Mesenchymal stem cell (in vitro differentiated cells and primary cell): Measurements from ENCODE around the gene ACAT2.

Source experiments
- DNase-seq: peaks from one replicate; pipeline ENCODE4 v3.0.0-alpha.2; 2013
- H2AFZ ChIP-seq: one replicate; pipeline ENCODE4 v1.6.1; 2013; ENCODE audit warnings: low read depth, mild to moderate bottlenecking, control low read depth, inconsistent platforms, low read length, moderate library complexity
- H2AK5ac ChIP-seq: 2 replicates; pipeline ENCODE4 v1.6.1; 2013; ENCODE audit warnings: low read length, moderate library complexity, mild to moderate bottlenecking, inconsistent platforms; ENCODE audit not compliant: severe bottlenecking
- H2BK120ac ChIP-seq: one replicate; pipeline ENCODE4 v1.6.1; 2013; ENCODE audit warnings: low read depth, mild to moderate bottlenecking, inconsistent platforms, low read length, moderate library complexity
- H2BK12ac ChIP-seq, 2 experiments: one replicate each; pipeline ENCODE4 v1.6.1; 2013; ENCODE audit warnings: inconsistent platforms in 2 of 2, low read length in 2 of 2, mild to moderate bottlenecking in 2 of 2, moderate library complexity in 2 of 2, control low read depth in 1 of 2
- H2BK15ac ChIP-seq: one replicate; pipeline ENCODE4 v1.6.1; 2013; ENCODE audit warnings: mild to moderate bottlenecking, low read depth, inconsistent platforms; ENCODE audit not compliant: poor library complexity, severe bottlenecking
- H2BK5ac ChIP-seq: 2 replicates; pipeline ENCODE4 v1.6.1; 2013; ENCODE audit warnings: low read depth, mild to moderate bottlenecking, low read length, control low read depth, inconsistent platforms; ENCODE audit not compliant: poor library complexity, severe bottlenecking
- H3K14ac ChIP-seq, 2 experiments: one replicate each; pipeline ENCODE4 v1.6.1; 2013; ENCODE audit warnings: inconsistent platforms in 2 of 2, low read length in 2 of 2, control low read depth in 1 of 2, mild to moderate bottlenecking in 1 of 2, moderate library complexity in 1 of 2
- H3K18ac ChIP-seq, 2 experiments: one replicate each; pipeline ENCODE4 v1.6.1; 2013; ENCODE audit warnings: inconsistent platforms in 2 of 2, low read length in 2 of 2, control low read depth in 1 of 2, low read depth in 1 of 2, mild to moderate bottlenecking in 1 of 2
- H3K23ac ChIP-seq, 2 experiments: one replicate each; pipeline ENCODE4 v1.6.1; 2013; ENCODE audit warnings: inconsistent platforms in 2 of 2, low read length in 2 of 2, mild to moderate bottlenecking in 2 of 2, moderate library complexity in 2 of 2, control low read depth in 1 of 2
- H3K27ac ChIP-seq: 2 replicates; pipeline ENCODE4 v1.5.1; 2013; ENCODE audit warnings: mild to moderate bottlenecking, moderate library complexity, low read length, control low read depth, inconsistent platforms; ENCODE audit not compliant: poor library complexity, severe bottlenecking
- H3K27me3 ChIP-seq, 2 experiments: 2 replicates each; pipeline versions ENCODE4 v1.6.1 to v1.7.0; 2013; ENCODE audit warnings: low read length in 2 of 2, mild to moderate bottlenecking in 2 of 2, moderate library complexity in 2 of 2, control low read depth in 1 of 2, inconsistent platforms in 1 of 2; ENCODE audit not compliant: control insufficient read depth in 1 of 2, insufficient read depth in 1 of 2
- H3K36me3 ChIP-seq, 2 experiments: 2 replicates each; pipeline versions ENCODE4 v1.6.1 to v1.7.0; 2013; ENCODE audit warnings: low read length in 2 of 2, control low read depth in 1 of 2, inconsistent platforms in 1 of 2, low read depth in 1 of 2, mild to moderate bottlenecking in 1 of 2; ENCODE audit not compliant: insufficient read depth in 2 of 2, control insufficient read depth in 1 of 2
- H3K4ac ChIP-seq, 2 experiments: one replicate each; pipeline ENCODE4 v1.6.1; 2013; ENCODE audit warnings: inconsistent platforms in 2 of 2, low read length in 2 of 2, mild to moderate bottlenecking in 2 of 2, moderate library complexity in 2 of 2, control low read depth in 1 of 2, low read depth in 1 of 2
- H3K4me1 ChIP-seq: 2 replicates; pipeline ENCODE4 v1.6.1; 2013; ENCODE audit warnings: low read depth, low read length, control low read depth; ENCODE audit not compliant: control insufficient read depth, insufficient read depth
- H3K4me2 ChIP-seq: 2 replicates; pipeline ENCODE4 v1.6.1; 2013; ENCODE audit warnings: low read length, mild to moderate bottlenecking, inconsistent platforms; ENCODE audit not compliant: poor library complexity, severe bottlenecking
- H3K4me3 ChIP-seq, 2 experiments: 2 replicates each; pipeline versions ENCODE4 v1.5.1 to v1.7.0; 2013; ENCODE audit warnings: low read length in 2 of 2, mild to moderate bottlenecking in 2 of 2, control low read depth in 1 of 2, low read depth in 1 of 2; ENCODE audit not compliant: insufficient read depth in 1 of 2
- H3K79me1 ChIP-seq: replicated peaks from 2 replicates; pipeline ENCODE4 v1.6.1; 2013; ENCODE audit warnings: mild to moderate bottlenecking, control low read depth, low read length, inconsistent platforms; ENCODE audit not compliant: poor library complexity, severe bottlenecking
- H3K9ac ChIP-seq: 2 replicates; pipeline ENCODE4 v1.7.0; 2013; ENCODE audit warnings: mild to moderate bottlenecking, low read length, moderate library complexity
- H3K9me3 ChIP-seq: 2 replicates; pipeline ENCODE4 v1.7.0; 2013; ENCODE audit warnings: mild to moderate bottlenecking, low read length; ENCODE audit not compliant: control insufficient read depth
- H4K8ac ChIP-seq: one replicate; pipeline ENCODE4 v1.6.1; 2013; ENCODE audit warnings: inconsistent platforms, mild to moderate bottlenecking, low read length, moderate library complexity
- H4K91ac ChIP-seq: one replicate; pipeline ENCODE4 v1.6.1; 2013; ENCODE audit warnings: mild to moderate bottlenecking, low read length, inconsistent platforms
- WGBS: methylation state at CpG from one replicate; pipeline ENCODE4 v1.1.7; 2013; ENCODE audit warnings: mixed read lengths; 5-methylcytosine and 5-hydroxymethylcytosine counted together

ACAT2 gene

DNA sequence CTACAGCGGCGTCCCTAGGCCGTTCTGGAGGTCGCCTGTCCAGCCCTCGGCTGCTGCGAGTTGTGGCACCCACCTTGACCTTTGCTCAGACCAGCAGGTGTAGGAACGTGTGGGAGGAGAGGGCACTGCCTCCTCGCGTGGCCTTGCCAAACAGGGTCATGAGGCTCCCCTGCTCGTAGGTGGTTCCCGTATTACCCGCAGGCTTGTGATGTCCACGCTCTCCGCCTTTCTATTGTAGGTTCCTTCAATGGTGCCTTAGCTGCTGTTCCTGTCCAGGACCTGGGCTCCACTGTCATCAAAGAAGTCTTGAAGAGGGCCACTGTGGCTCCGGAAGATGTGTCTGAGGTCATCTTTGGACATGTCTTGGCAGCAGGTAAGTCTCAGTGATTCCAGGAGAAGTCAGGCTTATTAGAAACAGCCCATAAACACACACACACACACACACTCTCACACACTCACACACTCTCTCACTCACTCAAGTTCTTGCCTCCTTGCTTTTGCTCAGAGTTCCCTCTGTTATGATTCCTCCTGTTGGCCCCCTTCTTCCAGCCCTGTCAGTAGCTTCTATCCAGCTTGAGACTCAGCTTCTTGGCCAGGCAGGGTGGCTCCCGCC is 942 bp downstream of the ACAT2 start:
- peak; percentile 30 for DNase-seq
- H3K18ac ChIP-seq, result peak overlapping the region in 1 of 2 experiments; percentile 52
- peak overlapping the region in 1 of 2 experiments; percentile 46 for H3K14ac ChIP-seq
- peaks cover 23% of the 10 kb centered on the region for H3K4me1 ChIP-seq
- H2BK120ac ChIP-seq, result no peak overlapping the region
- peak overlapping the region; percentile 1 to 57 for H3K4ac ChIP-seq
- no peak overlapping the region for H2BK5ac ChIP-seq
- H2BK15ac ChIP-seq, result no peak overlapping the region
- no peak overlapping the region for H2AK5ac ChIP-seq
- peak overlapping the region in 1 of 2 experiments; percentile 47 for H2BK12ac ChIP-seq
- no peak overlapping the region for H2AFZ ChIP-seq
- H3K27me3 ChIP-seq, result no peaks in the 10 kb centered on the region
- H3K4me2 ChIP-seq, result peak overlapping the region; percentile 45
- H3K27ac ChIP-seq, result peak overlapping the region; percentile 43
- no peak overlapping the region for H4K8ac ChIP-seq
- H3K79me1 ChIP-seq, result peaks cover 18% of the 10 kb centered on the region
- no peak overlapping the region for H3K23ac ChIP-seq
- WGBS, result 45% methylated on average over 16 of the region's 16 CpGs
- no peaks in the 10 kb centered on the region for H3K9me3 ChIP-seq
- peak overlapping the region; percentile 91 to 92 for H3K4me3 ChIP-seq
- H3K9ac ChIP-seq, result peak overlapping the region; percentile 94
- peaks cover 32 to 62% of the 10 kb centered on the region in 2 experiments for H3K36me3 ChIP-seq
- H4K91ac ChIP-seq, result no peak overlapping the region

DNA sequence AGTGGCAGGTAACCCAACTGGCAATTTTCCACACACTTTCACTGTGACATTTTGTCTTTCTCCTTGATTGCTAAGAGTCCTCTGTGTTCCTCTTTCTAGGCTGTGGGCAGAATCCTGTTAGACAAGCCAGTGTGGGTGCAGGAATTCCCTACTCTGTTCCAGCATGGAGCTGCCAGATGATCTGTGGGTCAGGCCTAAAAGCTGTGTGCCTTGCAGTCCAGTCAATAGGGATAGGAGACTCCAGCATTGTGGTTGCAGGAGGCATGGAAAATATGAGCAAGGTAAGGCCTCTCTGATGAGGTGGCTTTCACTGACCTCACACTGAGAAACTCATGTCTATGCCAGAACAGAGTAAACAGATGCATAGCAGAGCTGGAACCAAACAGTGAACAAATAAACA is 5.1 kb downstream of the ACAT2 start:
- H3K4me1 ChIP-seq, result peaks cover 11% of the 10 kb centered on the region
- no peaks in the 10 kb centered on the region for H3K9me3 ChIP-seq
- H2AFZ ChIP-seq, result no peak overlapping the region

GRCh38 chr6:159769470-159769869 is 7.6 kb downstream of the ACAT2 start:
- H2BK15ac ChIP-seq, result no peak overlapping the region
- H3K9ac ChIP-seq, result no peak overlapping the region

More for the DNA sequence above, 5.1 kb downstream of the ACAT2 start:
- Histone ChIP-seq H3K9ac (no peak overlapping the region), H3K27me3 (no peaks in the 10 kb centered on the region), H3K23ac (peak overlapping the region in 1 of 2 experiments; percentile 89), H2BK12ac (no peak overlapping the region), H3K14ac (no peak overlapping the region), H3K4ac (no peak overlapping the region), H3K79me1 (peaks cover 24% of the 10 kb centered on the region), H3K4me2 (no peak overlapping the region), H3K4me3 (no peak overlapping the region), H2BK15ac (no peak overlapping the region), H2AK5ac (no peak overlapping the region), H3K18ac (no peak overlapping the region), H2BK5ac (no peak overlapping the region), H3K27ac (no peak overlapping the region), H4K91ac (no peak overlapping the region), H3K36me3 (peaks cover 33 to 82% of the 10 kb centered on the region in 2 experiments), H2BK120ac (no peak overlapping the region), H4K8ac (no peak overlapping the region)
- DNase-seq, result peak; percentile 77

GRCh38 chr6:159772196-159772595 is 10.4 kb downstream of the ACAT2 start:
- no peak overlapping the region for H2BK120ac ChIP-seq
- H3K4me2 ChIP-seq, result no peak overlapping the region
- H3K9me3 ChIP-seq, result no peaks in the 10 kb centered on the region
- no peak overlapping the region for H3K4me3 ChIP-seq
- H3K9ac ChIP-seq, result no peak overlapping the region
- no peak overlapping the region for H4K8ac ChIP-seq
- H3K36me3 ChIP-seq, result peaks cover 32 to 94% of the 10 kb centered on the region in 2 experiments
- DNase-seq, result no peak
- WGBS, result no CpG with 5 or more reads among the region's 1 CpG
- H3K18ac ChIP-seq, result no peak overlapping the region
- no peak overlapping the region for H2BK5ac ChIP-seq
- no peak overlapping the region for H2BK12ac ChIP-seq
- H3K27me3 ChIP-seq, result no peaks in the 10 kb centered on the region
- H3K4me1 ChIP-seq, result no peaks in the 10 kb centered on the region
- H4K91ac ChIP-seq, result no peak overlapping the region
- H2BK15ac ChIP-seq, result no peak overlapping the region
- H2AK5ac ChIP-seq, result no peak overlapping the region
- no peak overlapping the region for H3K27ac ChIP-seq
- H2AFZ ChIP-seq, result no peak overlapping the region
- peaks cover 9% of the 10 kb centered on the region for H3K79me1 ChIP-seq
- H3K23ac ChIP-seq, result no peak overlapping the region
- no peak overlapping the region for H3K4ac ChIP-seq
- H3K14ac ChIP-seq, result no peak overlapping the region

More at GRCh38 chr6:159769470-159769869, 7.6 kb downstream of the ACAT2 start:
- no peak overlapping the region for H3K4me3 ChIP-seq
- H3K4me2 ChIP-seq, result no peak overlapping the region
- peaks cover 30 to 94% of the 10 kb centered on the region in 2 experiments for H3K36me3 ChIP-seq
- H3K27ac ChIP-seq, result no peak overlapping the region
- no peak for DNase-seq
- H2AK5ac ChIP-seq, result no peak overlapping the region
- no peaks in the 10 kb centered on the region for H3K9me3 ChIP-seq
- no peak overlapping the region for H3K23ac ChIP-seq
- peaks cover 2% of the 10 kb centered on the region for H3K4me1 ChIP-seq
- H4K8ac ChIP-seq, result no peak overlapping the region
- no peak overlapping the region for H2BK12ac ChIP-seq
- H3K79me1 ChIP-seq, result peaks cover 15% of the 10 kb centered on the region
- H2BK5ac ChIP-seq, result no peak overlapping the region
- H3K27me3 ChIP-seq, result no peaks in the 10 kb centered on the region
- H4K91ac ChIP-seq, result no peak overlapping the region
- no peak overlapping the region for H3K18ac ChIP-seq
- no peak overlapping the region for H3K4ac ChIP-seq
- no peak overlapping the region for H2AFZ ChIP-seq
- H2BK120ac ChIP-seq, result no peak overlapping the region
- no peak overlapping the region for H3K14ac ChIP-seq
